Right lobe of liver (tissue), 6 donors: ENCODE results near the gene F10. TPM values are rescaled to one million over a fixed set of nuclear protein-coding genes. Genes with fewer than 3 reads are reported as not detected.
A peak's percentile ranks its signal among the peaks of the same experiment; 100 is the strongest.

ENCODE experiments used
- ATAC-seq, 4 donors: fragments of 200-7000 bp; cut with Tn5 transposase; one replicate each; pipeline ENCODE4 v1.9.1; 2020; ENCODE audit warnings: mild to moderate bottlenecking in 4 of 4, moderate library complexity in 4 of 4
- DNase-seq, 3 donors: peaks; one replicate each; pipeline ENCODE4 v3.0.0-alpha.2; 2020
- H3K27ac ChIP-seq, 3 donors: fragments of 200-600 bp; one replicate each; pipeline ENCODE4 v1.8.0; 2022
- H3K27me3 ChIP-seq, 2 donors: fragments of 200-600 bp; one replicate each; pipeline ENCODE4 v1.8.0; 2022
- H3K36me3 ChIP-seq, 4 donors: fragments of 200-600 bp; sonication (generic) in 1 of 4; one replicate each; pipeline versions ENCODE4 v1.5.1 to v1.8.0; 2017 to 2022; ENCODE audit warnings: control low read depth in 1 of 4
- H3K4me1 ChIP-seq, 4 donors: fragments of 200-600 bp; sonication (generic) in 1 of 4; one replicate each; pipeline versions ENCODE4 v1.5.1 to v1.8.0; 2017 to 2022; ENCODE audit warnings: control low read depth in 1 of 4
- H3K4me3 ChIP-seq, 3 donors: fragments of 200-600 bp; one replicate each; pipeline ENCODE4 v1.8.0; 2022
- H3K9me3 ChIP-seq, 4 donors: fragments of 200-600 bp; sonication (generic) in 1 of 4; one replicate each; pipeline versions ENCODE4 v1.5.1 to v1.8.0; 2017 to 2022; ENCODE audit warnings: control low read depth in 1 of 4
- POLR2A ChIP-seq: fragments of 450-650 bp; IDR thresholded peaks from one replicate; pipeline ENCODE4 v1.6.1; 2017; ENCODE audit warnings: antibody characterized with exemption, mild to moderate bottlenecking
- WGBS: methylation state at CpG from one replicate; pipeline ENCODE4 v1.1.6; 2018; ENCODE audit warnings: low coverage, low lambda C conversion rate; ENCODE audit not compliant: insufficient coverage; ENCODE audit errors: missing lambda C conversion rate; 5-methylcytosine and 5-hydroxymethylcytosine counted together
- intact Hi-C, 2 donors: fragments of 100-400 bp; cut with DNase I; formaldehyde crosslinking; loops; one replicate each; pipeline versions ENCODE4 v1.11.2 to v1.14.1; 2022
- total RNA-seq, 6 experiments: library from RNA; depleted of rRNA in 2 of 6; stranded (reverse); fragments of >200 nt in 2 of 6; fragmentation: NEBNext Ultra II Directional in 3 of 6; extraction: Animal tissue kit (Norgen Biotek cat#: 25700) in 3 of 6; gene quantifications; one replicate each; pipeline versions ENCODE4 v1.1.0 to v1.2.4, GENCODE V29; 2016 to 2023
- TF ChIP-seq, protein P1 (sequence below), 4 donors: fragments of 200-600 bp in 3 of 4; fragments of 450-650 bp in 1 of 4; IDR thresholded peaks; one replicate each; pipeline versions ENCODE4 v1.5.1 to v1.8.0; 2016 to 2022; ENCODE audit warnings: antibody characterized with exemption in 4 of 4, mild to moderate bottlenecking in 2 of 4
- donor health status: DM: no; HTN: yes; CAD: no.
- donor health status: DM: no; HTN: no; CAD: no.
- donor health status: DM: no; HTN: no; CAD: no.
- donor health status: DM: no; HTN: yes; CAD: no.
- donor health status: DM: no; HTN: yes; CAD: no.

Gene F10
- total RNA-seq, 6 experiments from 2014 or later = 108 to 157 (median 132) TPM

DNA sequence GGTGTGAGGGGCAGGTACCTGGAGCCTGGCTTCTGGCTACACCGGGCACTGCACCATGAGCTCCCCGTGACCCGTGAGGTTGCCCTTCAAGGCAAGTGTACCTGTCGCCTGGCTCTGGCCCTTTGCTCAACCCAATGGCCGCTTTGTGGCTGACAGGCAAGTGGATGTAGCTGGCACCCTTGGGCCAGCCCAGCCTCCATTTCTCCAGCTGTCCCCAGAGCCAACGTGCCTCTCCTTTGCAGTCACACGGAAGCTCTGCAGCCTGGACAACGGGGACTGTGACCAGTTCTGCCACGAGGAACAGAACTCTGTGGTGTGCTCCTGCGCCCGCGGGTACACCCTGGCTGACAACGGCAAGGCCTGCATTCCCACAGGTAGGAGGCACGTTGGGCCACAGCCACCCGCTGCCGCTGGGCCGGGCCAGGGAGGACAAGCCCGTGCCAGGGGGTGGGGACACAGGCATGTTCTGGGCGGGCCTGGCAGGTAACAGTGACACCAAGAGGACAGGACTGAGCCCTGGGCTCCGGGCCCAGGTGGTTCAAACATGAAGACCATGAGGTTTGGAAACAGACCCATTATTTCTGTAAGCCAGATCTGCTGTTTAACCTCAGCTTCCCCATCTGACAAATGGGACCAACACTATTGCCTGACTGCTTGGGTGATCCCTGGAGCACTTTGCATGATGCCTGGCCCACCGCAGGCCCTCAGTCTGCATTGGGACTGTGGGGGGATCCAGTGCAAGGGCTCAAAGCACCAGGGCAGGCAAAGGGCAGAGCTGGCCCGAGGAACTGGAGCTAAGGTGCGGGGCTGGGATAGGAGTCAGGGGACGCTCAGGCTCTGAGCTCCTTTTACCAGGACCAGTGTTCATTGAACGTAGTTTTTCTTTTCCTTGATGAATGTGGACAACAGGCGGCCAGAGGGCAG is 18.3 kb downstream of the F10 start:
- Histone ChIP-seq H3K27me3 (no peaks in the 10 kb centered on the region), H3K4me3 (no peak overlapping the region), H3K9me3 (no peaks in the 10 kb centered on the region), H3K4me1 (peaks cover 0 to 28% (median 0%) of the 10 kb centered on the region in 4 donors), H3K36me3 (peaks cover 0 to 17% (median 0%) of the 10 kb centered on the region in 4 donors), H3K27ac (peak overlapping the region in 1 of 3 donors; percentile 50)
- 91% methylated on average over 6 of the region's 26 CpGs for WGBS
- intact Hi-C loops = no loop called here
- TF ChIP-seq, protein P1, sequence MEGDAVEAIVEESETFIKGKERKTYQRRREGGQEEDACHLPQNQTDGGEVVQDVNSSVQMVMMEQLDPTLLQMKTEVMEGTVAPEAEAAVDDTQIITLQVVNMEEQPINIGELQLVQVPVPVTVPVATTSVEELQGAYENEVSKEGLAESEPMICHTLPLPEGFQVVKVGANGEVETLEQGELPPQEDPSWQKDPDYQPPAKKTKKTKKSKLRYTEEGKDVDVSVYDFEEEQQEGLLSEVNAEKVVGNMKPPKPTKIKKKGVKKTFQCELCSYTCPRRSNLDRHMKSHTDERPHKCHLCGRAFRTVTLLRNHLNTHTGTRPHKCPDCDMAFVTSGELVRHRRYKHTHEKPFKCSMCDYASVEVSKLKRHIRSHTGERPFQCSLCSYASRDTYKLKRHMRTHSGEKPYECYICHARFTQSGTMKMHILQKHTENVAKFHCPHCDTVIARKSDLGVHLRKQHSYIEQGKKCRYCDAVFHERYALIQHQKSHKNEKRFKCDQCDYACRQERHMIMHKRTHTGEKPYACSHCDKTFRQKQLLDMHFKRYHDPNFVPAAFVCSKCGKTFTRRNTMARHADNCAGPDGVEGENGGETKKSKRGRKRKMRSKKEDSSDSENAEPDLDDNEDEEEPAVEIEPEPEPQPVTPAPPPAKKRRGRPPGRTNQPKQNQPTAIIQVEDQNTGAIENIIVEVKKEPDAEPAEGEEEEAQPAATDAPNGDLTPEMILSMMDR (IDR thresholded peaks at IDR 0.05) = peak in 2 of 4 donors; percentile 7 to 8
- no peak for TF ChIP-seq POLR2A
- DNase-seq (peak; percentile 69 to 80 (median 77)), ATAC-seq (peak; percentile 55 to 58 (median 57))

DNA sequence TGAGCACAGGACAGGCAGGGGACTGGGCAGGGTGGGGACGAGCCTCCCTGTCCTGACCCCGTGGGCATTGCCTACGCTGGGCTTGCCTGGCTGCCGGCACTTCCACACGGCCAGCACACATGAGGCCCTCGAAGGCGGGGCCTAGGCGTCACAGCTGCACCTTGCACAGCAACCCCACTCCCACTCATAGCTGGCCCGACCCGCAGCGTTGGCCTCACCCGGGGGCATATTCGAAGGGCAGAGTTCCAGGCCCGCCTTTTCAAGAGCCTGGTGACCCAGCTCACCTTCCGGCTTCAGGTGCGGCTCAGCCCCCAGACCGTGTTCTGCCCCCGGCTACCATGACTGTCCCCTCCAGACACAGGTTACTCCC is 19.0 kb downstream of the F10 start:
- no peaks in the 10 kb centered on the region for H3K9me3 ChIP-seq
- TF ChIP-seq, protein P1 (IDR thresholded peaks at IDR 0.05) = no peak
- no peak for TF ChIP-seq POLR2A
- peak in 2 of 3 donors; percentile 43 to 49 for DNase-seq
- H3K36me3 ChIP-seq = peaks cover 0 to 17% (median 0%) of the 10 kb centered on the region in 4 donors
- H3K4me1 ChIP-seq = peaks cover 0 to 28% (median 0%) of the 10 kb centered on the region in 4 donors
- peak overlapping the region in 1 of 3 donors; percentile 50 for H3K27ac ChIP-seq
- ATAC-seq = peak in 1 of 4 donors; percentile 3
- no peaks in the 10 kb centered on the region for H3K27me3 ChIP-seq
- 100% methylated on average over 1 of the region's 18 CpGs for WGBS
- intact Hi-C loops = no loop called here
- no peak overlapping the region for H3K4me3 ChIP-seq

DNA sequence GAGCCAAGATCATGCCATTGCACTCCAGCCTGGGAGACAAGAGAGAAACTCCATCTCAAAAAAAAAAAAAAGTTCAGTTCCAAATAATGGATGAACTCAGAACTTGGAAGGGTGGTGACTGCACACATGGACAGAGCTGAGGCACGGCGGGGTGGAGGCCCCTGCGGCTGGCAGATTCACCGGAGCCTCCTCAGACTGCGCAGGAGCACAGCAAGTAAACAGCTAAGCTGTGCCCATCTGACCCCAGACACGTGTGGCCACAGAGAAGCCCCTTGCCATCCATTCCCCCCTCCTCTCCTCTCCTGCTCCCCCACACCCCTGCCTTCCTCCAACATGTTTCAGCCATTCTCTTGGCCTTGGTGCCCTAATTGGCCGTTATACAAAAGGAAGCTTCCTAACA is 20.3 kb downstream of the F10 start:
- ATAC-seq = no peak
- H3K9me3 ChIP-seq = no peaks in the 10 kb centered on the region
- H3K4me3 ChIP-seq = no peak overlapping the region
- H3K36me3 ChIP-seq = peaks cover 0 to 17% (median 0%) of the 10 kb centered on the region in 4 donors
- H3K27me3 ChIP-seq = no peaks in the 10 kb centered on the region
- TF ChIP-seq, protein P1 (IDR thresholded peaks at IDR 0.05) = no peak
- TF ChIP-seq POLR2A = no peak
- DNase-seq = no peak
- WGBS = 38% methylated on average over 1 of the region's 7 CpGs
- no peak overlapping the region for H3K27ac ChIP-seq
- intact Hi-C loops = no loop called here
- H3K4me1 ChIP-seq = peaks cover 0 to 23% (median 0%) of the 10 kb centered on the region in 4 donors

DNA sequence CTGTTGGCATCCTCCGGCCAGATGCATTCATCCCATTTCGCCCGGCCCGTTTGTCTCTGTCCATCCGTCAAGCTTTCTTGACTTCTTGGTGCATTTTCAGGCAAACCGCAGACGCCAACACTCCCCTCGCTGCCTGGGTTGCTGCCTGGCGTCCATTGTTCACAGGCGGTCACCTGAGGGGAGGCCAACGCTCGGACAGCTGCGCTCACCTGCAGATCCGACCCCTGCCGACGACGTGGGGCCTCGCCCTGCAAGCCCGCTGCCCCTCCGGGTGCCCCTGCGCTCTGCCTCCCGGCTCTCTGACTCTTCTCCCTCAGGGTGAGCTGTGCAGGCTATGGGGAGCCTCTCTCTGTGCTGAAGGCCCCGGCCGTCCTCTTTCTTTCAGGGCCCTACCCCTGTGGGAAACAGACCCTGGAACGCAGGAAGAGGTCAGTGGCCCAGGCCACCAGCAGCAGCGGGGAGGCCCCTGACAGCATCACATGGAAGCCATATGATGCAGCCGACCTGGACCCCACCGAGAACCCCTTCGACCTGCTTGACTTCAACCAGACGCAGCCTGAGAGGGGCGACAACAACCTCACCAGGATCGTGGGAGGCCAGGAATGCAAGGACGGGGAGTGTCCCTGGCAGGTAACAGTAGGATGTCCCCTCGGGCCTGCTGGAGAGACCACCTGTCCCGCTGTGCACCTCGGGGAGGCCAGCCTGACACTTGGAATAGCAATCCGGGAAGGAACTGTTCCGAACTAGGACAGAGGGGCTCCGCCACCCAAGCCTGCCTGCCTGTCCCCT is 21.1 kb downstream of the F10 start:
- intact Hi-C loops = no loop called here
- Histone ChIP-seq H3K27ac (no peak overlapping the region), H3K9me3 (no peaks in the 10 kb centered on the region), H3K4me1 (peaks cover 0 to 15% (median 0%) of the 10 kb centered on the region in 4 donors), H3K27me3 (no peaks in the 10 kb centered on the region), H3K36me3 (peaks cover 0 to 17% (median 0%) of the 10 kb centered on the region in 4 donors), H3K4me3 (no peak overlapping the region)
- TF ChIP-seq POLR2A = no peak
- TF ChIP-seq, protein P1 (IDR thresholded peaks at IDR 0.05) = no peak
- no peak for ATAC-seq
- DNase-seq = peak in 1 of 3 donors; percentile 48
- WGBS = 93% methylated on average over 9 of the region's 39 CpGs
